ENCODE results near the gene MCM3AP.

DNA sequence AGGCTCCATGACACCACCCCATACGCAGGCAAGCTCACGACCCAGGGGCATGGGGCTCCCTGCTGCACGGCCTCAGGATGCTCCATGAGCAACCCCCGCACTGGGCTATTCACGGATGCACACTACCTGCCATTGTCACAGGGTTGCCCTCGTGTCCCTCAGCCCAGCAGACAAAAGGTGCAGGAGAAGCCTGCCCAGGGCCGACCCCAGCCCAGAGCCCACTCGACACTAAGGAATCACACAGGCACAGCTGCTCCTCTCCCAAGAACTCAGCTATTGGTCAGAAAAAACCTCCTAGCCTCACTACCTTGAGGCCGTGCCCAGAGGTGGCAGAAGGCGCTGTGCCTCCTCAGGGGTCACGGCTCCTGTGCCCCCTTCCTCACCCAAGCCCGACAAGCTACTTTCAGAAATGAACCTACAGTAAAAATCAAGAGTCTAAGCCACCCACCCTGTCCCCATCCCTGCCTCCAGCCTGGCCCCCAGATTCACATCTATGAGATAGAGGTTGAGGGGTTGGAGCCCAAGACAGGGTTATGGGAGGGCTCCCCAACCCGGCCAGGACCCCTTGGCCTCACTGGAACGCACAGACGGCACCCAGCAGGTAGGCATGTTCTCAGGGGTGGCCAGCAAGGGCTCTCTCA lies 94.8 kb downstream of the MCM3AP start:
- TF ChIP-seq EZH2 (IDR thresholded peaks at IDR 0.05; ENCODE audit: borderline replicate concordance, low read depth, low read length, severe bottlenecking): no peak
- TF ChIP-seq, protein P1, sequence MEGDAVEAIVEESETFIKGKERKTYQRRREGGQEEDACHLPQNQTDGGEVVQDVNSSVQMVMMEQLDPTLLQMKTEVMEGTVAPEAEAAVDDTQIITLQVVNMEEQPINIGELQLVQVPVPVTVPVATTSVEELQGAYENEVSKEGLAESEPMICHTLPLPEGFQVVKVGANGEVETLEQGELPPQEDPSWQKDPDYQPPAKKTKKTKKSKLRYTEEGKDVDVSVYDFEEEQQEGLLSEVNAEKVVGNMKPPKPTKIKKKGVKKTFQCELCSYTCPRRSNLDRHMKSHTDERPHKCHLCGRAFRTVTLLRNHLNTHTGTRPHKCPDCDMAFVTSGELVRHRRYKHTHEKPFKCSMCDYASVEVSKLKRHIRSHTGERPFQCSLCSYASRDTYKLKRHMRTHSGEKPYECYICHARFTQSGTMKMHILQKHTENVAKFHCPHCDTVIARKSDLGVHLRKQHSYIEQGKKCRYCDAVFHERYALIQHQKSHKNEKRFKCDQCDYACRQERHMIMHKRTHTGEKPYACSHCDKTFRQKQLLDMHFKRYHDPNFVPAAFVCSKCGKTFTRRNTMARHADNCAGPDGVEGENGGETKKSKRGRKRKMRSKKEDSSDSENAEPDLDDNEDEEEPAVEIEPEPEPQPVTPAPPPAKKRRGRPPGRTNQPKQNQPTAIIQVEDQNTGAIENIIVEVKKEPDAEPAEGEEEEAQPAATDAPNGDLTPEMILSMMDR (IDR thresholded peaks at IDR 0.05; ENCODE audit: borderline replicate concordance, extremely low read depth, low read length, poor library complexity, severe bottlenecking): no peak
